HG03095 (cell line): ENCODE measurements around the gene LYL1.

ENCODE experiments used
- ATAC-seq: cut with Tn5 transposase; IDR thresholded peaks from one replicate; pipeline ENCODE4 v1.9.1; 2021; ENCODE audit warnings: moderate library complexity; ENCODE audit not compliant: unreplicated experiment

Gene LYL1

GRCh38 chr19:13094771-13095392 is 7.8 kb downstream of the LYL1 start:
- ATAC-seq, result no peak

DNA sequence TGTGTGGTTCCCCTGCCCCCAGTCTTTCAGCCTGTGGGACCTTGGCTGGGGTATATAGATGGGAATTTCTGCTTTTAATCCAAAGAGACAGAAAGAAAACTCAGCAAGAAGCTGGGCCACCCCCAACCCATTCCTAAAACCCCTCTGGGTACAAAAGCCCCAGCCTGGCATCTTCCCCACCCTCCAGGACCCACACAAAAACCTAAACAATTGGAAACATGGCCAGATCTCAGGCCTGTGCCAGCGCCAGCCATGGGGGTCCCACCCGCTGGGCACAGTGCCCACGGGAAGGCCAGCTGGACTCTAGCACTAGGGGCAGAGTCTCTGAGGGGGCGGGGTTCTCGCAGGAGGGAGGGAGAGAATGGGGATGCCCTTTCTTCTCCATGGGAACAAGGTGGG is 8.6 kb downstream of the LYL1 start:
- ATAC-seq, result no peak

DNA sequence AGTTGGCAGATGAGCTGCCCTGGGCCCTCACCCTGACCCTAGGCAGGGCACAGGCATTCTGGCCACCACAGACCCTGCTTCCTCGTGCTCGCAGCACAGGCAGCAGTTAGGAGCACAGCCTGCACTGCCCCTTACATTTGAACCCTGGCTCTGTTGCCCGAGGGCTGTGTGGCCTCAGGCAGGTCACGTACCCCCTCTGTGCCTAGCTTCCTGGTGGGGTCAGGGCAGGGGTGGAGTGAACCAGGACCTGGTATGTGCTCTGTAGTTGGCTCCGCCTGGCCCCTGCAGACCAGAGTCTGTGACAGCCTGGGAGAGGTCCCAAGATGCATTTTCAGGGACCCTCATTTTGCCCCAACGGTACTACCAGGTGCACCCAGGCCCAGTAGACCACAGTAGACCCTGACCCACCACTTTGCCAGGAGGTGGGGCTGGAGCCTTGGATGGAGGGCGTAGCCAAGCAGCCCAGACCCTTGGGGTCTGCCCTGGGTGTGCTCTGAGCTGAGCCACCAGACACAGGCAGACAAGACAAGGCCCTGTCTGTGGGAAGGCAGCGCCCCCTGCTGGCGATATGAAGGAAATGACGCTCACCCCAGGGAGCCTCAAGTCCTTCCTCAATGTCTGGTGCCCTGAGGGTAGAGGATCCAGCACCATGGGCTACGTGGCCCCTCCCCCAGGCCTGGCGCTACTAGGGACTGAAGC is 9.1 kb downstream of the LYL1 start:
- ATAC-seq, result no peak

DNA sequence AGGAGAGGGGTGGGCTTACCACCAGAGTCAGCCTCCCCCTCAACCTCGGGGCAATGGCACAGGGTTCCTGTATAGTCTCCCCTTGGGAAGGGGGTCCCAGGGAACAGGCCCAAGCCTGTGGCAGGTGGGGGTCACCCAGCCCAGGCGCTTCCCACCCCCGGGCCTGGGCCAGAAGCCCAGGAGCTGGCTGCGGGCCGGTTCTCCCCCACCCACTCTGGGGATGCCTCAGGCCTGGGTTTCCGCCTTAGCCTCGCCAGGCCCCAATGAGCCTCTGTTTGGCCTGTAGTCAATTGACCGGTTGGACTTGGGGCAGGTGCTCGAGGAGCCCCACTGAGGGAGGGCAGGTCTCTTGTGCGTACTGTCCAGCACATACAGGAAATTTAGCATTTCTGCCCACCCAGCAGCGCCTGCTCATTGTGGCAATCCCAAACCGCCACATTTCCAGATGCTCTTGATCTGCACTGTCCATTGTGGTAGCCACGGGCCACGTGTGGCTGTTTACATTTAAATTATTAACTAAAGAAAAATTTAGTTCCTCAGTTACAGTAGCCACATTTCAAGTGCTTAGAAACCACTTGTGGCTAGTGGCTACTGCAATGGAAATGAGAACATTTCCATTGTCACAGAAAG is 9.9 kb downstream of the LYL1 start:
- ATAC-seq, result no peak

DNA sequence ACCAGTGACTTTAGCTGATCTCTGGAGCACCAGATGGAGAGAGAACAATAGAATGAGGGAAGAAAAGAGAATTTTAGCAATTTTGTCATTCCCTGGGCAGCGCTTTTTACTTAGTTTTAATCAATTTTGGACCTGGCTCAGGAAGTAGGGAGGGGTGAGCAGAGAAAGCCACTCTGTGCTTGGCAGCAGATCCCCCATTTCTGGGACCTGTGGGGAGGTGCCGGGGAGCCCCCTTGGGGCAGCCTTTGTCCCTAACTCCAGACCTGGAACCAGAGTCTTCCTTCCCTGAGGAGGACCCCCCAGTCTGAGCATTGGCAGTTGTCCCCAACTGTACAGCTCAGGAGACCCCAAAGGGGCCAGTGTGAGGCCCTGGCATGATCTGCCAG is 10.5 kb downstream of the LYL1 start:
- no peak for ATAC-seq

DNA sequence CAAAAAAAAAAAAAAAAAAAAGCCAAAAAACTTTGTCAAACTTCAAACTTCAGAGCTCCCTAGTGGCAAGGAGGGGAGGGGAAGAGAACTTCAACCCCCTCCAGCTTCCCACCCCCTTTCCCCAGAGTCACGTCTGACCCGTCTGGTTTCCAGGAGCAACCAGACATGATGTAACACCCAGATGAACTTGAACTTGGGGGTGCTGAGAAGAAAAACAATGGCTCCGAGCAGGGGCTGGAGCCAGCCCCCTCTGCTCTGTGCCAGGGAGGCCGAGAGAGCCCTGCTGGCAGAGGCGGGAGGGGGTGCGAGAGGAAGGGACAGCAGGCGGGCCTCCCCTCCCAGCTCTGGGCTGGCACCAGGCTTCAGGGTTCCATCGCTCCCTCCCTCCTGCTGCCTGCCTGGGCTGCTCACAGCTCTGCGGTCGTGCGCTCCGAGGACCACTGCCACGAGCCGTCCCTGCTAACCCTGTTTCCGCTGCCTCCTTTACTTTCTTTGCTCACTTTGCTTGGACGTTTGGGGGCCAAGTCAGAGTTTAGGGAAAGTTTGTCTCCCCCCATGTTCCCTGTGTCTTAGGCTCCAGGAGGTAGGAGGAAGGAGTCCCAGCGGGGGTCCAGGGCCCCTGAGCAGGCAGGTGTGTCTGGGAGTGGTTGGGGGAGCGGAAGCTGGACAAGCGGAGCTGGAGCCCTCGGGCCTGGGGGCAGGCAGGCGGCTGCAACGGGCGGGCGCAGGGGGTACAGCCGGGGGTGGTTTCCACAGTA is 11.1 kb downstream of the LYL1 start:
- ATAC-seq, result no peak

GRCh38 chr19:13090511-13091231 is 12.0 kb downstream of the LYL1 start:
- ATAC-seq, result no peak

DNA sequence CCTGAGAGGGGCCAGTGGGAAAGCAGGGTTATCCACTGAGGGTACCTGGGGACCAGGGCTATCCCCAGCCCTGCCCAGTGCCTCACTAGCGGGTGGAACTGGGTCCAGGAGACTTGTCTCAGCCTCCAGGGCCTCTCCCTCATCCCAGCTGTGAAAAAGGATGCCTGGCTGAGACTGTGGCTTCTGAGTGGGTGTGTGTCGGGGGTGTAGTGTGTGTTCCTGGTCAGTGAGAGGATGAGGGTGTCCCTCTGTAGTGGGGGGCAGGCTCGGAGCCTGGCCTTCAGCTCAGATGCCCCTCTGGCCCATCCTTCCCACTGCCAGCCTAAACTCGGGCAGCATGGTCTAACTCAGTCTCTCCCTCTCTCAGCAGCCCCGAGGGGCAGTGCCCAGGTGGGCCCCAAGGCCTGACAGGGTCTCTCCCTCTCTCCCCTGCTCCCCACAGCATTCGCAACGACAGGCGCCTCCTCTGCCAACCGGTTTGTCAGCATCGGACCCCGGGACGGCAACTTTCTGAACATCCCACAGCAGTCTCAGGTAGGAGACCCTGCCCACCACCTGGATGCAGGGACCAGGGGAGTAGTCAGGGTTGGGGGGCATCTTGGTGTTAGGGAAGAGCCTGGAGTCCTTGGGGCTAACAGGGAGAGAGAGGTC is 12.7 kb downstream of the LYL1 start:
- no peak for ATAC-seq

- ATAC-seq, result no peak
These were observed 13.4 kb downstream of the LYL1 start for GRCh38 chr19:13089139-13089856.

GRCh38 chr19:13087795-13088537 is 14.7 kb downstream of the LYL1 start:
- ATAC-seq, result no peak

GRCh38 chr19:13087295-13087694 is 15.4 kb downstream of the LYL1 start:
- no peak for ATAC-seq

DNA sequence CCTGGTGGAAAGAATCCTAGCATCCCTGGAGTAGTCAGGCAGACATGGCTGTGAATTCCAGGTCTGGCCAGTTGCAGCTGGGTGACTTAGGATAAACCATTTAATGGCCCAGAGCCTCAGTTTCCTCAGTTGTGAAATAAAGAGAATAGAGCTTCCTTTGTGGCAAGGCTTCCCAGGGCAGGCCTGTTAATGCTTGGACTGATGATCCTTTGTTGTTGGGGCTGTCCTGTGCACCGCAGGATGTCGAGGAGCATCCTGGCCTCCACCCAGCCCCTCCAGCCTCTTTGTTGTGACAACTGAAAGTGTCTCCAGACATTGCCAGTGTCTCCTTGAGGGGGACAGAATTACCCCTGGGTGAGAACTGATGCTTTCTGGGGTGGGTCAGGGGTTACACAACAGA is 16.3 kb downstream of the LYL1 start:
- ATAC-seq, result no peak

DNA sequence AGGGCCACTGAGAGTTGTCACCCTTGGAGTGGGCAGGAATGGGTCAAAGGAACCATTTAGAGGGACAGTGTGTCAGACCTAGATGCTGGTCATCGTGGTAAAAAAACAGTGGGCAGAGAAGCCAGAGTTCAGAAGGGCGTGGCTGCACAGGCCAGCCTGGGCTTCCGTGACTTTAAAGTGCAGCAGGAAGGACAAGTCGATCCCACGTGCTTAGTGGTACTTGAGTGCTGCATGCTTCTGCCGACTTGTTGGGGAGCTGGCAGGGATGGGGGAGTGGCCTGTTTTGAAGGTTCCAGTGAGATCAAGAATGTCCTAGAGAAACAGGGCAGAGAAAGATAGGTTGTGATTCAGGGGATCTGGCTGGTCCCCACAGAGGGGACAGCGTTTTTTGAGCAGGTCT is 17.0 kb downstream of the LYL1 start:
- ATAC-seq, result no peak

- no peak for ATAC-seq
These were observed 19.0 kb downstream of the LYL1 start for GRCh38 chr19:13083627-13084026.

DNA sequence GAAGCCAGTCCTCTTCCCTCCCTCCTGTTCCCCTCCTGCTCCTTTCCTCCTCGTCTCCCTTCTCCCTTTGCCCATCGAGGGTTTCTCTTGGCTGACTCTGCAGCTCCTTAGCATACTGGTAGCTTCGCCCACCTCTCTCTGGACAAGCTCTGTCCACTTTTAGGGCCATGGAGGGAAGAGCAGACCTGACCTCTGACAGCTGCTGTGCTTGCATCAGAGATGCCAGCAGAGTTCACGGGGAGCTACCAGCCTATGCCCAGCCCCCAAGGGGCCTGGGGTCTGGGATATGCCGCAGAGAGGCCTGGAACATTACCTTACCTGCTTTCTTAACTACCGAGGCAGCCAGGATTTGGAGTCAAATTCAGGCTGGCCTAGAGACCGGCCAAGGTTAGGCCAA is 19.7 kb downstream of the LYL1 start:
- ATAC-seq, result no peak

DNA sequence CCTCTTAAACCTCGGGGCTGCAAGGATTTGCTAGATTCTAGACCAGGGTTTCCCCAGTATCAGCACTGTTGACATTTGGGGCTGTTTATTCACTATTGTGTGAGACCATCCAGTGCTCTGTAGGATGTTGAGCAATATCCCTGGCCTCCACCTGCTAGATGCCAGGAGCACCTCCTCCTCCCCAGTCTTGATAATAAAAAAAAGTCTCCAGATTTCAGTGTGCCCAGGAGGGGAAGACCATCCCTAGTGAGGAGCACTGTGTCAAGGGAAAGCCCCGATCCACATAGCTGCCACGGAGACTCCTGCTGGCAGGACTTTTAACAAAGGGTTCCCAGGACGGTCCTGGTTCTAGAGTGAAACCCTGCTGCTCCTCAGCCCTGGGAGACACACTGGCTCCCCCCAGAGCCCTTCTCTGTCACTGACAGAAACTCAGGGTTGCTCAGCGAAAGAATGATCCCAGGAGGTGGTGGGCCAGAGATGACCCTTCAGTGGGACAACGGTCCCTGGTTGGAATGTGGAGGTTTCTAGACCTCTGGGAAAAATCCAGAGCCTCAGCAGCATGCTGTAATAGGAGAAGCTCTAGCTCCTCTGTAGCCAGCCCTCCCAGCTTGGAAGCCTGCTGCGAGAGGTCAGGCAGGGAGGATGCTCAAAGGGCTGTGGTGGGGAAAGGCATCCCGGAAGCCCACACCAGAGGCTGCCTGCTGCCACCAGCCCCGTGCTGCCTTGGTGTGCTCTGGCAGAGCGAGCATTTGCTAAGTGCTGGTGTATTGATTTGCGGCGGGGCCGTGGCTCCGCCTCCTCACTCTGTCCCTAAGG is 20.3 kb downstream of the LYL1 start:
- no peak for ATAC-seq

GRCh38 chr19:13079542-13079986 is 23.1 kb downstream of the LYL1 start:
- ATAC-seq, result no peak

DNA sequence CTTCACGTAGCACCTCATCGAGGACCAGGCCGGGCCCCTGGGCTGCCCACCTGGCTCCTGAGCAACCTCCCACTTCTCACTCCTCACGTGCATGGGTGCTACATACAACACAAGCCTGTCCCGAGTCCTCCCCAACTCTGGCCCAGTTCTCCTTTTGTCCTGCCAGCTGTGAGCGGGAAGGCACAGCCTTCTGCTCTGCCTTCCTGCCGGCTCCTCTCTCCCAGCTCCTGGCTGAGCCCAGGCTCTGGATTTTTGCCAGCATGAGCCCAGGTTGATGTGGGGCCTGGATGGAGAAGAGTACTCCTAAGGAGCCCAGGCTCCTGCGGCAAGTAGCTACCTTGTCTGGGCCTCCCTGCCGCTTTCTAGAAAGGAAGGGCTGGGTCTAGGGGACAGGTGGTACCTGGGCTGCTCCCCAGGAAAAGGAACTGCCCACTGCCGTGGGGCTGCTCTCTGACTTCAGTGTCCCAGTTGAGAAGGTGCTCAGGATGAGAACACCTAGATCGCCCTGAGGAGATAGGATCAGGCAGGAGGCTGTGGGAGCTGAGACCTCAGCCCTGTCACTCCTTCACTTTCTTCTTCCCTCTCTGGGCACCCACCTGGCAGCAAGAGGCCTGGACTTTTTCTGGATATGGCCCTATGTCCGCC is 23.6 kb downstream of the LYL1 start:
- ATAC-seq, result no peak
